Thyroid gland (tissue), 4 donors: ENCODE measurements around the gene DENND2D.

Source experiments
- POLR2A ChIP-seq, 2 donors: fragments of 450-650 bp; IDR thresholded peaks; one replicate each; pipeline ENCODE4 v1.6.1; 2017; ENCODE audit warnings: antibody characterized with exemption in 2 of 2, mild to moderate bottlenecking in 2 of 2, moderate library complexity in 1 of 2
- TF ChIP-seq, protein P1 (sequence below), 6 experiments: fragments of 200-600 bp in 3 of 6; fragments of 450-650 bp in 3 of 6; sonication (generic) in 3 of 6; IDR thresholded peaks; one replicate each; pipeline ENCODE4 v1.5.1; 2016 to 2019; ENCODE audit warnings: antibody characterized with exemption in 6 of 6, mild to moderate bottlenecking in 2 of 6, inconsistent platforms in 1 of 6, moderate library complexity in 1 of 6

DNA sequence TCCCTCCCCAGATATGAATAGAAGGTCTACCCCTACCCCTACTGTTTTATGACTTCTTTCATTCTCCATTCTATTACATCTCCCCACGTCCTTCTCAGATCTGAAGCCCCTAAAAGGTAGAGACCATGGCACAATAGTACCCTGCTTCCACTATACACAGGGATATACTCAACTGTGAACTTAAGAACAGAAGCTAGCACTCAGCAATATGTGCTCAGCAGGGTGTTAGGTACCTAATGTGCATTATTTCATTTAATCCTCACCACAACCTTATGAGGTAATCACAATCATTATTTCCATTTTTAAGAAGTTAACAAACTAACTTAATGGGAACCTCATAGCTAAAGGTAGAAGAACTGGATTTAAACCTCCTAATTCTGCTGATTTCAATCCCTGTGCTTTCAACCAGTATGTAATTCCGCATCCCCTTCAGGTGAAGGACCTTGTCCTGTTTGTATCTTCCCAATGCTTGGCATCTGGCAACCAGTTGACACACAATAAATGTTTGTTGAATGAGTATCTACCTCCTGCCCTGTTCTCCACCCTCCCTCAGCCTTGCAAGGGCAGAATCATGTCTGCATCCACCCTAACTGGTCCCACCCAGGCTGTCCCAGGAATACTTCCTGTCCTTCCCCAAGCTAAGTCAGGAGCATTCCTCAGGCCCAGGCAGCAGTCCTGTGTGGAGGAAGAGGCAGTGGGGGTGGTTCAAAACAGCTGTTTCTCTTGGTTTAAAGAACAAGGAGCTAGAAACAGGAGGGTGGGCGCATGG is 6.5 kb downstream of the DENND2D start:
- TF ChIP-seq, protein P1, sequence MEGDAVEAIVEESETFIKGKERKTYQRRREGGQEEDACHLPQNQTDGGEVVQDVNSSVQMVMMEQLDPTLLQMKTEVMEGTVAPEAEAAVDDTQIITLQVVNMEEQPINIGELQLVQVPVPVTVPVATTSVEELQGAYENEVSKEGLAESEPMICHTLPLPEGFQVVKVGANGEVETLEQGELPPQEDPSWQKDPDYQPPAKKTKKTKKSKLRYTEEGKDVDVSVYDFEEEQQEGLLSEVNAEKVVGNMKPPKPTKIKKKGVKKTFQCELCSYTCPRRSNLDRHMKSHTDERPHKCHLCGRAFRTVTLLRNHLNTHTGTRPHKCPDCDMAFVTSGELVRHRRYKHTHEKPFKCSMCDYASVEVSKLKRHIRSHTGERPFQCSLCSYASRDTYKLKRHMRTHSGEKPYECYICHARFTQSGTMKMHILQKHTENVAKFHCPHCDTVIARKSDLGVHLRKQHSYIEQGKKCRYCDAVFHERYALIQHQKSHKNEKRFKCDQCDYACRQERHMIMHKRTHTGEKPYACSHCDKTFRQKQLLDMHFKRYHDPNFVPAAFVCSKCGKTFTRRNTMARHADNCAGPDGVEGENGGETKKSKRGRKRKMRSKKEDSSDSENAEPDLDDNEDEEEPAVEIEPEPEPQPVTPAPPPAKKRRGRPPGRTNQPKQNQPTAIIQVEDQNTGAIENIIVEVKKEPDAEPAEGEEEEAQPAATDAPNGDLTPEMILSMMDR (IDR thresholded peaks at IDR 0.05): no peak
- no peak for TF ChIP-seq POLR2A (IDR thresholded peaks at IDR 0.05)
